ENCODE measurements around the gene DENND1A. TPM values are rescaled to one million over a fixed set of nuclear protein-coding genes. Genes with fewer than 3 reads are reported as not detected.

DENND1A gene
- total and polyA plus RNA-seq, 2 experiments from 2014 or later = 13.1 to 28.7 TPM

GRCh38 chr9:123387686-123388085 lies 542.2 kb downstream of the DENND1A start:
- Mint-ChIP-seq H3K27ac (no peak overlapping the region), H3K36me3 (ENCODE audit: low read depth) (no peaks in the 10 kb centered on the region), H3K9me3 (no peaks in the 10 kb centered on the region; the same call in 2 of the 3 replicates), H3K4me1 (peaks cover 10% of the 10 kb centered on the region), H3K27me3 (ENCODE audit: insufficient read depth, low read depth, poor library complexity) (peaks cover 20% of the 10 kb centered on the region), H3K4me3 (no peak overlapping the region)
- no peak overlapping the region for H3K4me2 ChIP-seq
- TF ChIP-seq ETS1 (IDR thresholded peaks at IDR 0.05) (no peak), EZH2 (IDR thresholded peaks at IDR 0.05; ENCODE audit: low read depth, unreplicated experiment) (no peak), REST (IDR thresholded peaks at IDR 0.05; ENCODE audit: unreplicated experiment) (no peak), NANOG (IDR thresholded peaks at IDR 0.05; ENCODE audit: borderline replicate concordance) (no peak)
- H3K27ac ChIP-seq (ENCODE audit: low read depth) = no peak overlapping the region
- H3K4me3 ChIP-seq = no peak overlapping the region
- H4K20me1 ChIP-seq (replicated peaks; ENCODE audit: insufficient read depth) = no peaks in the 10 kb centered on the region; the same call in 1 of the 2 replicates
- H3K9me2 ChIP-seq (ENCODE audit: insufficient read depth) = no peaks in the 10 kb centered on the region
- DNase-seq (ENCODE audit: low spot score) (no peak), ATAC-seq (no peak)
- no peaks in the 10 kb centered on the region for H3K36me3 ChIP-seq (ENCODE audit: insufficient read depth)
- no peak overlapping the region for H2AFZ ChIP-seq
- H3K27me3 ChIP-seq (ENCODE audit: insufficient read depth) = no peaks in the 10 kb centered on the region
- peaks cover 3% of the 10 kb centered on the region; the same call in 1 of the 2 replicates for H3F3A ChIP-seq (replicated peaks; ENCODE audit: low read depth)
- no peaks in the 10 kb centered on the region for H3K79me2 ChIP-seq (replicated peaks; ENCODE audit: insufficient read depth)
- H3K4me1 ChIP-seq (ENCODE audit: insufficient read depth) = no peaks in the 10 kb centered on the region; the same call in 1 of the 2 replicates

GRCh38 chr9:123383512-123384170 lies 546.3 kb downstream of the DENND1A start:
- no peaks in the 10 kb centered on the region for H3K27me3 ChIP-seq (ENCODE audit: insufficient read depth)
- TF ChIP-seq JUNB (IDR thresholded peaks at IDR 0.05; ENCODE audit: unreplicated experiment) (no peak), STAT1 (IDR thresholded peaks at IDR 0.05; ENCODE audit: unreplicated experiment) (no peak), ZNF331 (CRISPR knock-in tag; IDR thresholded peaks at IDR 0.05; ENCODE audit: low read depth) (no peak), EZH2phosphoT487 (IDR thresholded peaks at IDR 0.05; ENCODE audit: unreplicated experiment) (no peak), NANOG (IDR thresholded peaks at IDR 0.05; ENCODE audit: borderline replicate concordance) (no peak), CREB1 (CRISPR knock-in tag; IDR thresholded peaks at IDR 0.05; ENCODE audit: low read depth) (no peak), ETS1 (IDR thresholded peaks at IDR 0.05) (no peak), REST (IDR thresholded peaks at IDR 0.05; ENCODE audit: unreplicated experiment) (no peak)
- no peak overlapping the region for H3K27ac ChIP-seq (ENCODE audit: low read depth)
- H3K36me3 ChIP-seq (ENCODE audit: insufficient read depth) = no peaks in the 10 kb centered on the region
- no peaks in the 10 kb centered on the region for H3K9me2 ChIP-seq (ENCODE audit: insufficient read depth)
- peaks cover 3% of the 10 kb centered on the region; the same call in 1 of the 2 replicates for H3F3A ChIP-seq (replicated peaks; ENCODE audit: low read depth)
- Mint-ChIP-seq H3K4me3 (no peak overlapping the region), H3K27ac (no peak overlapping the region), H3K27me3 (ENCODE audit: insufficient read depth, low read depth, poor library complexity) (peaks cover 14% of the 10 kb centered on the region), H3K4me1 (peaks cover 2% of the 10 kb centered on the region; the same call in 1 of the 3 replicates), H3K36me3 (ENCODE audit: low read depth) (no peaks in the 10 kb centered on the region; the same call in 2 of the 3 replicates), H3K9me3 (no peaks in the 10 kb centered on the region)
- H2AFZ ChIP-seq = no peak overlapping the region
- no peaks in the 10 kb centered on the region; the same call in 1 of the 2 replicates for H3K4me1 ChIP-seq (ENCODE audit: insufficient read depth)
- no peak for ATAC-seq
- H4K20me1 ChIP-seq (replicated peaks; ENCODE audit: insufficient read depth) = no peaks in the 10 kb centered on the region
- H3K4me2 ChIP-seq = no peak overlapping the region
- no peaks in the 10 kb centered on the region for H3K79me2 ChIP-seq (replicated peaks; ENCODE audit: insufficient read depth)
- no peak for DNase-seq (ENCODE audit: low spot score)
- H3K4me3 ChIP-seq = no peak overlapping the region
